Testis (tissue), 3 donors: Measurements from ENCODE around the gene GOT1. TPM values are rescaled to one million over a fixed set of nuclear protein-coding genes. Genes with fewer than 3 reads are reported as not detected.

Experiments used
- DNase-seq: peaks from one replicate; pipeline ENCODE4 v3.0.0-alpha.2; 2019
- H3K27ac ChIP-seq, 2 donors: fragments of 200-600 bp; sonication (generic); one replicate each; pipeline ENCODE4 v1.5.1; 2019
- H3K27me3 ChIP-seq: fragments of 200-600 bp; sonication (generic); one replicate; pipeline ENCODE4 v1.5.1; 2019
- H3K36me3 ChIP-seq: fragments of 200-600 bp; sonication (generic); one replicate; pipeline ENCODE4 v1.5.1; 2017; ENCODE audit warnings: low read depth; ENCODE audit errors: missing control alignments
- H3K4me1 ChIP-seq: fragments of 200-600 bp; sonication (generic); one replicate; pipeline ENCODE4 v1.5.1; 2019
- H3K4me3 ChIP-seq, 2 donors: fragments of 200-600 bp; sonication (generic); one replicate each; pipeline ENCODE4 v1.5.1; 2017 to 2019
- H3K9me3 ChIP-seq: fragments of 200-600 bp; sonication (generic); one replicate; pipeline ENCODE4 v1.5.1; 2017
- CTCF ChIP-seq, 3 experiments: fragments of 450-650 bp in 2 of 3; fragments of 200-600 bp in 1 of 3; sonication (generic) in 1 of 3; IDR thresholded peaks; one replicate each; pipeline ENCODE4 v1.5.1; 2016 to 2019; ENCODE audit warnings: antibody characterized with exemption in 3 of 3, mild to moderate bottlenecking in 2 of 3, moderate library complexity in 1 of 3
- POLR2A ChIP-seq: fragments of 450-650 bp; IDR thresholded peaks from one replicate; pipeline ENCODE4 v1.6.1; 2017; ENCODE audit warnings: antibody characterized with exemption, mild to moderate bottlenecking, moderate library complexity
- WGBS, 2 donors: methylation state at CpG; one replicate each; pipeline ENCODE4 v1.1.5; 2018; 5-methylcytosine and 5-hydroxymethylcytosine counted together
- intact Hi-C: fragments of 100-400 bp; cut with DNase I; formaldehyde crosslinking; loops from one replicate; pipeline ENCODE4 v1.15.1; 2023; ENCODE audit warnings: low total_unique reads
- polyA plus RNA-seq: library from polyadenylated mRNA; stranded (reverse); fragments of 350-450 nt; fragmentation: Illumina TruSeq; extraction: RNeasy Lipid Tissue Mini Kit (QIAGEN cat#74804); gene quantifications from one replicate; pipeline ENCODE4 v1.2.3, GENCODE V29; 2014; ENCODE audit warnings: low read depth, low replicate concordance; ENCODE audit not compliant: insufficient read depth
- total RNA-seq, 2 donors: library from RNA; depleted of rRNA; stranded (reverse); fragments of >200 nt; gene quantifications; one replicate each; pipeline ENCODE4 v1.2.3, GENCODE V29; 2016

The GOT1 gene
- total and polyA plus RNA-seq, 3 donors from 2014 or later: 34.3 to 121 (median 38.3) TPM

GRCh38 chr10:99410876-99411275 is 19.5 kb downstream of the GOT1 start:
- Histone ChIP-seq H3K9me3 (no peaks in the 10 kb centered on the region), H3K4me1 (no peaks in the 10 kb centered on the region), H3K27ac (no peak overlapping the region), H3K27me3 (no peaks in the 10 kb centered on the region), H3K4me3 (no peak overlapping the region), H3K36me3 (no peaks in the 10 kb centered on the region)
- 86 to 91% methylated on average over 4 of the region's 4 CpGs for WGBS, 2 donors
- intact Hi-C loops: no loop called here
- no peak for DNase-seq
- no peak for TF ChIP-seq CTCF (IDR thresholded peaks at IDR 0.05)
- TF ChIP-seq POLR2A: no peak

- Histone ChIP-seq H3K27me3 (no peaks in the 10 kb centered on the region), H3K36me3 (no peaks in the 10 kb centered on the region), H3K9me3 (no peaks in the 10 kb centered on the region), H3K4me1 (no peaks in the 10 kb centered on the region), H3K27ac (no peak overlapping the region), H3K4me3 (no peak overlapping the region)
- no peak for DNase-seq
- WGBS, 2 donors: 43 to 47% methylated on average over 1 of the region's 1 CpG
- intact Hi-C loops: no loop called here
- TF ChIP-seq CTCF (IDR thresholded peaks at IDR 0.05) (no peak), POLR2A (no peak)
Measured at GRCh38 chr10:99410146-99410545, 20.3 kb downstream of the GOT1 start.

- Histone ChIP-seq H3K27me3 (no peaks in the 10 kb centered on the region), H3K4me1 (no peaks in the 10 kb centered on the region), H3K9me3 (no peaks in the 10 kb centered on the region), H3K36me3 (no peaks in the 10 kb centered on the region), H3K27ac (no peak overlapping the region), H3K4me3 (no peak overlapping the region)
- intact Hi-C loops: no loop called here
- no peak for TF ChIP-seq CTCF (IDR thresholded peaks at IDR 0.05)
- no peak for TF ChIP-seq POLR2A
- no peak for DNase-seq
- 100% methylated on average over 3 of the region's 3 CpGs for WGBS, 2 donors
Measured at GRCh38 chr10:99406149-99406548, 24.3 kb downstream of the GOT1 start.

GRCh38 chr10:99403674-99404073 is 26.8 kb downstream of the GOT1 start:
- DNase-seq: no peak
- no peaks in the 10 kb centered on the region for H3K9me3 ChIP-seq
- intact Hi-C loops: no loop called here
- TF ChIP-seq POLR2A (no peak), CTCF (IDR thresholded peaks at IDR 0.05) (no peak)
- H3K4me1 ChIP-seq: no peaks in the 10 kb centered on the region
- H3K27ac ChIP-seq: no peak overlapping the region
- WGBS, 2 donors: 78 to 86% methylated on average over 9 of the region's 9 CpGs
- no peaks in the 10 kb centered on the region for H3K27me3 ChIP-seq
- H3K4me3 ChIP-seq: no peak overlapping the region
- H3K36me3 ChIP-seq: no peaks in the 10 kb centered on the region

GRCh38 chr10:99399664-99400063 is 30.8 kb downstream of the GOT1 start:
- intact Hi-C loops: no loop called here
- TF ChIP-seq POLR2A: no peak
- TF ChIP-seq CTCF (IDR thresholded peaks at IDR 0.05): no peak
- Histone ChIP-seq H3K27me3 (no peaks in the 10 kb centered on the region), H3K27ac (no peak overlapping the region), H3K36me3 (no peaks in the 10 kb centered on the region), H3K4me1 (no peaks in the 10 kb centered on the region), H3K9me3 (no peaks in the 10 kb centered on the region), H3K4me3 (no peak overlapping the region)
- no peak for DNase-seq
- 97 to 100% methylated on average over 3 of the region's 3 CpGs for WGBS, 2 donors
